Large intestine (tissue), 3 donors: ENCODE data around the gene NOD1. TPM values are rescaled to one million over a fixed set of nuclear protein-coding genes. Genes with fewer than 3 reads are reported as not detected.

Experiments used
- DNase-seq, 2 donors: peaks; one replicate each; pipeline versions ENCODE4 v3.0.0 to v3.0.0-alpha.2; 2013
- H3K27ac ChIP-seq: one replicate; pipeline ENCODE4 v1.5.1; 2013; ENCODE audit warnings: low read length
- H3K27me3 ChIP-seq: 2 replicates; pipeline ENCODE4 v1.6.1; 2013; ENCODE audit warnings: low read length; ENCODE audit not compliant: control insufficient read depth, insufficient read depth
- H3K36me3 ChIP-seq: 2 replicates; pipeline ENCODE4 v1.6.1; 2013; ENCODE audit warnings: low read length; ENCODE audit not compliant: control insufficient read depth, insufficient read depth
- H3K4me1 ChIP-seq: one replicate; pipeline ENCODE4 v1.6.1; 2013; ENCODE audit warnings: low read length; ENCODE audit not compliant: control insufficient read depth, insufficient read depth
- H3K4me3 ChIP-seq: one replicate; pipeline ENCODE4 v1.5.1; 2013; ENCODE audit warnings: low read length
- H3K9me3 ChIP-seq: one replicate; pipeline ENCODE4 v1.6.1; 2013; ENCODE audit warnings: mild to moderate bottlenecking, low read depth, low read length, moderate library complexity; ENCODE audit not compliant: control insufficient read depth
- WGBS: methylation state at CpG from one replicate; pipeline ENCODE4 v1.1.5; 2013; ENCODE audit warnings: low lambda C conversion rate; ENCODE audit not compliant: insufficient coverage; 5-methylcytosine and 5-hydroxymethylcytosine counted together
- polyA plus RNA-seq: library from polyadenylated mRNA; unstranded; fragments of 120-200 nt; gene quantifications from one replicate; pipeline ENCODE4 v1.2.1, GENCODE V29; 2013

The NOD1 gene
- polyA plus RNA-seq, 1 donor, result 7.5 TPM

DNA sequence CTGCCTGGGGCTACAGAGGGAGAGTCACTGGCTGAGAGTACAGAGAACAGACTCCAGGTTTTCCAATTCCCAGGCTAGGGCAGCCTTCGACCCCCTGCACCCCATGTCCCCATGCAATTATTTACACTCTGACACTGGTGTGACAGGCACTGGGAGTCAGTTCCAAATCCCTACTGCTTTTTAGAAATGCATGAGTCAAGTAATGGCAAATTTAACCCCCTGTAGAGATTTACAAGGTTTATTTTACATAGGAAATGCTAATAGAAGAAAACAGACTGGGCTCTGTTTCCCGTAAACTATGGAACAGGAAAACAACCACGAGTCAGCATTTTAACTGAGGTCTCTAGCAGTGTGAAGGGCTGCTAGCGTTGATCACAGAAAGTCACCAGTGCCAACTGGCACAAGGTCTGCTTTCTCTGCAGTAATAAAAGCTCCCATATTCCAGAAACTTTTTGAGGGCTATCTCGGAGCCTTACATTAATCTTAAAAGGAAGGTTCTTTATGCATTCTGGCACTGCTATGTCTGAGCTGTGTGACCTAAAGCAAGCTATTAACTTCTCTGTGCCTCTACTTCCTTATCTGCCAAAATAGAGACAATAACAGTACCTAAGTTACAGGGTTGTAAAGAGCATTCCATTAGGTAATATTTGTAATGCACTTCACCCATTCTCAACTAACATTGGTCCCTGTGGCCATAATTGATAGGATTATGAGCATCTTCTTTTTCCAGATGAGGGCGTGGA, 28.2 kb downstream of the NOD1 start:
- Histone ChIP-seq H3K27ac (no peak overlapping the region), H3K4me3 (no peak overlapping the region), H3K4me1 (no peaks in the 10 kb centered on the region), H3K9me3 (peaks cover 4% of the 10 kb centered on the region), H3K36me3 (peaks cover 63% of the 10 kb centered on the region), H3K27me3 (no peaks in the 10 kb centered on the region)
- no peak for DNase-seq
- WGBS, result no CpG with 5 or more reads among the region's 6 CpGs

DNA sequence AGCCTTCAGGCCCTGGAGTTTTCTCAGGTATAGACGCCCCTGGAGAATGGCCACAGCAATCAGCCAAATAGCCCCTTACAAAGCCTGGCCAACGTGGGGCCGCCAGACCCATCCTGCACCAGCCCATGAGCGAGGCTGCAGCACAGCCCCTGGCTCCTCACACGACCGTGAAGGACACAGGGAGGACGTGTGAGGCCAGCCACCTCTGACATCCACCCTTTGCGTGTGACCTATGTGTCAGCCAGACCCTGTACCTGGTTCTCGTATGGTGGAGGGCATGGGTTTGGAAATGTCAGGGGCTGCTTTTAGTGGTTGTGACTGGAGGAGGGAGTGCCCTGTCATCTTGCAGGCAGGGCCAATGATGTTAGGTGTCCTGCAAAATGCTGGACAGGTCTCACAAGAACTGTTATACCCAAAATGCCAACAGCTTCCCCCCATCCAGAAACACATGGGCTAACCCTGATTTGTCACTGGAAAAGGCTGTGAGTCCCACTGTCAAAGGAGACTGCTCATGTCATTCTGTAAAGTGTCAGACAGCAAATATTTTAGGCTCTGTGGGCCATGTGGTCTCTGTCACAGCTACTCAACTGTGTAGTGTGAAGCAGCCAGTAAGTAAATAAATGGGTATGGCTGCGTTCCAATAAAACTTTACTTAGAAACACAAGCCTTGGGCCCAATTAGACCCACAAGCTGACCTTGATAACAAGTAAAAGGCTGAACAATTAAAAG, 30.0 kb downstream of the NOD1 start:
- peaks cover 53% of the 10 kb centered on the region for H3K36me3 ChIP-seq
- no peaks in the 10 kb centered on the region for H3K27me3 ChIP-seq

DNA sequence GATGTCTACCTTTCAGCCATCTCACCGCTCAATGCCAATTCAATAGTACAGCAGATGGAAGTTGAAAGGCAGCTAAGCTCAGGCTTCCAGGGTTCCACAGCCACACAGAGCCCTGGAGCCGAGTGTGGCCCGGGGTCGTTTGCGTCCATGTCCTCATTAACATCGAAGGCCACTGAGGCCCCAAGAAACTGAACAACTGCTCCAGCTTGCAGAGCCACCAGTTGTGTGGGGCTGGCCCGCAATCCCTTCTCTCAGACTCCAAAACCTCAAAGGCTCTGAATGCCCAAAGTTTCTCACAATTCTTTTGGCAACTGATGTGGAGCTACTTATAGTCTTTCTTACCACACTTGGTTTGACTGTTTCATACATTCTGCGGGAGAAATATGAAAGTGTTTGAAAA, 31.1 kb downstream of the NOD1 start:
- WGBS, result 100% methylated on average over 1 of the region's 8 CpGs
- peaks cover 45% of the 10 kb centered on the region for H3K36me3 ChIP-seq

More for the DNA sequence above, 30.0 kb downstream of the NOD1 start:
- 67% methylated on average over 1 of the region's 10 CpGs for WGBS
- Histone ChIP-seq H3K27ac (no peak overlapping the region), H3K4me1 (no peaks in the 10 kb centered on the region), H3K9me3 (peaks cover 4% of the 10 kb centered on the region), H3K4me3 (no peak overlapping the region)
- no peak for DNase-seq

DNA sequence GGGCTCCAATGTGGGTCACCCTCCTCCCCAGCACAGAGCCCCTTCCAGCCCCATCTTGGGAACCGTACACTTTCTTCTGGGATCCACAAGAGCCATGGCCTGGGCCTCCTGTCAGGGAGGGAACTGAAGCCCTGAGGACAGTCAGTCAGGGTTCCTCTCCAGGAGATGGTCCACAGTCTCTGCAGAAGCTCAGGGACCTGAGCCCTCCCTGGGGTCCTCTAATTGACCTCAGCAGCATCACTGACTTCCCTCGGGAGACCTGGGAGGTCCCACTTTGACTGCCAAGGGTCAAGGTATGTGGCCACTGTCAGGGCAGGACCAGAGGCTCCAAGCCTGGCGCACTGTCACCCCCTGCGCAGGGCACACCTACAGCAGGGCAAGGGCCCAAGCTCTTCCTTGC, 32.3 kb downstream of the NOD1 start:
- Histone ChIP-seq H3K27ac (no peak overlapping the region), H3K4me3 (no peak overlapping the region), H3K4me1 (no peaks in the 10 kb centered on the region), H3K27me3 (no peaks in the 10 kb centered on the region), H3K9me3 (peaks cover 4% of the 10 kb centered on the region), H3K36me3 (peaks cover 33% of the 10 kb centered on the region)
- no CpG with 5 or more reads among the region's 4 CpGs for WGBS
- no peak for DNase-seq

More for the DNA sequence above, 31.1 kb downstream of the NOD1 start:
- DNase-seq, result no peak
- peaks cover 4% of the 10 kb centered on the region for H3K9me3 ChIP-seq
- H3K27me3 ChIP-seq, result no peaks in the 10 kb centered on the region
- H3K4me3 ChIP-seq, result no peak overlapping the region
- H3K4me1 ChIP-seq, result no peaks in the 10 kb centered on the region
- no peak overlapping the region for H3K27ac ChIP-seq

DNA sequence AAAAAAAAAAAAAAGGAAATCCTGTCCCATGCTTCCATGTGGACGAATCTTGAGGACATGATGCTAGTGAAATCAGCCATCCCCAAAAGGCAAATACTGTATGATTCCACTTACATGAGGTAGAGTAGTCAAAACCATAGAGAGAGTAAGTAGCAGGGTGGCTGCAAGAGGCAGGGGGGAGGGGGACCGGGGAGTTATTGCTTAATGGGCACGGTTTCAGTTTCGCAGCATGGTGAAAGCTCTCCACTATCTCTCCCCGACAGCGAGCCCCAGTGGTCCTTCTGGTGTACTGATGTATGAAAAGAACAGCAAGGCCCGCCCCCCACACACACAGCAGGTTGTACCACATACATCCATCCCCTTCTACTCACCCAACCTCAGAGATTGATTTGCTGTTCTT, 32.8 kb downstream of the NOD1 start:
- Histone ChIP-seq H3K27ac (no peak overlapping the region), H3K9me3 (no peaks in the 10 kb centered on the region), H3K36me3 (peaks cover 28% of the 10 kb centered on the region), H3K27me3 (no peaks in the 10 kb centered on the region), H3K4me3 (no peak overlapping the region), H3K4me1 (no peaks in the 10 kb centered on the region)
- WGBS, result no CpG with 5 or more reads among the region's 7 CpGs
- DNase-seq, result peak; percentile 38 to 62

DNA sequence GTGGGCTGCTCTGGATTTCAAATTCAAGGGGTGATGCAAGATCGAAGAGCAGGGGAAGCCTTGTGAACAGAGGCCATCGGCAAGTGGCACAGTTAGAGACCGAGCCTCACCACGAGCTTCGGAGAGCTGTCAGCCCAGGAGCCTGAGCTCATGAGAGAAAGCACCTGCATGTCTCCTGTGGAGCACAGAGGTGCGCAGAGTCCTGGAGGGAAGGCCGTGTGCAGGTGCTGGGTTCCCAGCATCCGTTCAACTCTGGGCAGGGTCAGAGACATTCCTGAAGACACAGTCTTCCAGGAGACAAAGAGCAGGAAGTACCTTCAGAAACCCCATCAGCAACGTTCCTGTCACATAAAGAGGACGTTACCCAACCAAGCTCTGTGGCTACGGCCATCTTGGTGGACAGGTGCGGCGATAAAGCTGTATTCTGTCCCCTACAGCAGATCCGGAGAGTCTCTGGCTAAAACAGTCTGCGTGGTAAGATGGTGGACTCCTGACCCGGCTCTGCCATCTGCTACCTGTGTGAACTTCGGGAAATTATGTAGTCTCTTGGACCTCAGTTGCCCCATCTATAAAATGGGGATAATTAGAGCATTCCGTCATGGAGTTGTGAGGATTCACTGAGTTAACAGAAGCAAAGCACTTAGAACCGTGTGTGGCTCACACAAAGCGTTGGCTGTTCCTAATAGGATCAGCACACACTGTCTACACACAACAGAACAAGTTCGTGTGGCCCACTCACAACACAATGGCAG, 40.6 kb downstream of the NOD1 start:
- H3K9me3 ChIP-seq, result no peaks in the 10 kb centered on the region
- no peaks in the 10 kb centered on the region for H3K4me1 ChIP-seq
- H3K27me3 ChIP-seq, result no peaks in the 10 kb centered on the region
- WGBS, result no CpG with 5 or more reads among the region's 21 CpGs
- DNase-seq, result no peak
- H3K36me3 ChIP-seq, result peaks cover 24% of the 10 kb centered on the region
- no peak overlapping the region for H3K27ac ChIP-seq
- H3K4me3 ChIP-seq, result no peak overlapping the region

- Histone ChIP-seq H3K4me1 (no peaks in the 10 kb centered on the region), H3K27me3 (no peaks in the 10 kb centered on the region), H3K27ac (no peak overlapping the region), H3K36me3 (peaks cover 24% of the 10 kb centered on the region), H3K4me3 (no peak overlapping the region), H3K9me3 (no peaks in the 10 kb centered on the region)
- DNase-seq, result no peak
- no CpG with 5 or more reads among the region's 1 CpG for WGBS
Measured at GRCh38 chr7:30436518-30436917, 42.1 kb downstream of the NOD1 start.

DNA sequence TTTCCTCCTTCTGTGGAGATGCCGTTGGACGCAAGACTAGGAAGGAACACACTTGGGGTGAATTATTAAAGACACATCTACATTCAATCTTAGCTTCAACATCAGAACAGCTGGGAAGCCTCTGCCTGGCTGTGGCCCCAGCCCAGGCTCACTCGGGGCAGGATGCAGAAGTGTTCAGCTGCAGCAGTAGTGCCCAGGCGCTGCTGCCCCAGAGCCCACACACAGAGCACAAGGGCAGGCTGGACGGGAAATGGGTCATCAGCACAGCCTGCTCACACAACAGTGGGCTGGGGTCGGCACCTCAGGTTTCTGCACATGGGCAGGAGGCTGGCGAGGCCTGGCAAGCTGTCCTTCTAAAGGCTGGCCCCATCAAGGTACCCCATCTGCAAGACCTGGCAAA, 42.5 kb downstream of the NOD1 start:
- Histone ChIP-seq H3K27ac (no peak overlapping the region), H3K4me3 (no peak overlapping the region), H3K9me3 (no peaks in the 10 kb centered on the region), H3K27me3 (no peaks in the 10 kb centered on the region), H3K36me3 (peaks cover 24% of the 10 kb centered on the region), H3K4me1 (peaks cover under 1% of the 10 kb centered on the region)
- WGBS, result no CpG with 5 or more reads among the region's 7 CpGs
- no peak for DNase-seq

DNA sequence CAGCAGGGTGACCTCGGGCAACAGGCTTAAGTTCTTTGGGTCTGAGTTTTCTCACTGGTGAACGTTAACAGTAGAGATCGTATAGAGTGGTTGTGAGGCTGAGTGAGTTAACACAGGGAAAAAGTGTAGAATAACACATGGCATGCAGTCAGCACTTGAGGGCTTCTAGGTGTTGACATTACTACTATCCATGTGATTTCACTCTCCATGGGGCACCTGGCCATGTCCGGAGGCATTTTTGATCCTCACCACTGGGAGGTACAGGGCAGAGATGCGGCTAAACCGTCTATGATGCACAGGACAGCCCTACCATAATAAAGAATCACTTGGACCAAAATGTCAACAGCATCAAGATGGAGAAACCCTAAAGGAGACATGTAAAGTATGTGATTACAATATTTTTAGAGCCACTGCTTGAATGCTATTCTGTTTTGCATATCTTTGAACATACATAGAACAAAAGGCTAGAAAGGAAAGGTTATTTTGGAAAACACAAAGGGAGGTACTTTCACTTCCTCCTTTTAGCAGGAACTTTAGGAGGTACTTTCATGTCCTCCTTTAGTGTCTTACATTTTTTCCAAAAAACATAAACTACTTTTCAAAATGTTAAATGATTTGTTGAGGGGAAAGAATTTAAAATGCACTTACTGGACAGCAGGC, 44.3 kb downstream of the NOD1 start:
- peaks cover 24% of the 10 kb centered on the region for H3K36me3 ChIP-seq
- H3K27ac ChIP-seq, result no peak overlapping the region
- H3K27me3 ChIP-seq, result no peaks in the 10 kb centered on the region
- no peak for DNase-seq
- no CpG with 5 or more reads among the region's 6 CpGs for WGBS
- H3K9me3 ChIP-seq, result no peaks in the 10 kb centered on the region
- H3K4me3 ChIP-seq, result no peak overlapping the region
- peaks cover 12% of the 10 kb centered on the region for H3K4me1 ChIP-seq

DNA sequence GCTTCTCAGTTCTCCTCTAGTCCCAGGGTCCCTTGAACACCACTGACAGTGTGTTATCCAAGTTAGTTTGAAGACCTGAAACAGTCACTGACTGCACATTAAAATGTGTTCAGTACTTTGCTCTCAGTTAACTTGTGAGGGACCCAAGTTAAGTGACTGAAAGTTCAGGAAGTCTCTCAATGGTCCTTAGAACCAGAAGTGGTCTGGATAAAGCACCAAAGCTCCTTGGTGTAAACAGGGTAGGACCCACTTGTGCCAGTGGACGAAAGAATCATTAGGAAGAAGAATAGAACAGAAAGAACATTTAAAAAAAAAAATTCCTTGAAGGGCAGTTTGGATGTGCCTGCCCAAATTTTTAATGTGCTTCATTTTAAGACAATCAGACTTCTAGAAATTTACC, 45.1 kb downstream of the NOD1 start:
- Histone ChIP-seq H3K27ac (no peak overlapping the region), H3K36me3 (peaks cover 26% of the 10 kb centered on the region), H3K4me1 (peaks cover 17% of the 10 kb centered on the region), H3K9me3 (no peaks in the 10 kb centered on the region), H3K27me3 (no peaks in the 10 kb centered on the region), H3K4me3 (no peak overlapping the region)
- no CpG with 5 or more reads among the region's 1 CpG for WGBS
- no peak for DNase-seq
